ENCODE measurements around the gene MREG.
A peak's percentile ranks its signal among the peaks of the same experiment; 100 is the strongest.
"Not testable (repeated sequence)": the region's sequence is repeated elsewhere in the genome, so short reads cannot be mapped to it uniquely, and the experiment has no call there.

Gene MREG

DNA sequence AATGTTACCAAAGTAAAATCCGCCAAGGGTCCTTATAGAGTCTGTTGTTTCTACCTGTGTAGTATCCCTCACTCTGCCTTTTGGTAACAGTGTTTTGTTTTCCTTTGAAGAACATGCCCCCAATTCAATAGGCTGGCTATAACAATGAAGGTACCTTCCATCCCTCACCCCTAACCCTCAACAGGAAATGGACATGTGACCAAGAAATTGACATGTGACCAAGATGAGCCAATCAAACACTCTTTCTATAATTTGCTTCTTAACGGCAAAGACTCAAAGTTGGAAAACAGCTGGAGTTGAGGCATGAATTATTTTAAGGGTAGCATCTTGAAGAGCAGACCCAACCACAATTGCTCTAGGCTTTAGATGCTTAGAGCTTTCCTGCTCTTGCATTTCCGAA is 5.4 kb upstream of the MREG start:
- DNase-seq = no peak

DNA sequence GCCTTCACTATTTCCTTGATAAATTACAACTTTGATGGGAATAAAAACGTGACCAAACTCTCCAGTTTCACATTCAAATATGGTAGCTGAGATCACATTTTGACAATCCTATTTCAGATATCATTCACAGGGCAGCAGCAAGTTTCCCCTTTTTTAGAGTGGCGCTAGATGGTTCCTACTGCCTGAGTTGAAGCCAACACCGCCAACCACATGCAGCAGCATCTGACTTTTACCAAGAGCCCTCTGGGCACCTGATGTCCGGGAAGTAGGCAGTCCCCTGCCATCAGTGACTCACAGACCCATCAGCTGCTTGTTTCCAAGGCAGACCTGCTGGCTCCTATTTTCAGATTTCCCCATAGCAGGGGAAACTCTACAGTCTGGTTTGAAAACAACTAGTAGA is 4.0 kb upstream of the MREG start:
- DNase-seq = no peak

DNA sequence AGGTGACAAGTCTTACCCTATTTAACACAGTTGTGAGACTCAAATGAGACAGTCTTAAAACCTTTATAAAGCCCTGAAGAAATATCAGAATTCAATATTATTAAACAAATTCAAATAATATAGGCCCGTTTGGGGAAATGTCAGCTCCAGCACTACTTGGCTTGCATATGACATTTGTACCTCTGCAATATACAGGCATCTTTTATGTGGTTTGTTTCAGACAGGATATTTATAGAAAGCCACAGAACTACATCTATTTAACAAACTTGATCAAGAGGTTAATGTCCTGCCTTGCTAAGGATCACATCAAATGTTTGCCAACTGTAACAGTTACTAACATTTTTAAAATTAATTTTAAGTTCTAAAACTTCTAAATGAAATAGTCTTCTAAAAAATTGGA is 3.2 kb upstream of the MREG start:
- no peak for DNase-seq

GRCh38 chr2:216015722-216016464 is 2.5 kb upstream of the MREG start:
- DNase-seq = no peak

DNA sequence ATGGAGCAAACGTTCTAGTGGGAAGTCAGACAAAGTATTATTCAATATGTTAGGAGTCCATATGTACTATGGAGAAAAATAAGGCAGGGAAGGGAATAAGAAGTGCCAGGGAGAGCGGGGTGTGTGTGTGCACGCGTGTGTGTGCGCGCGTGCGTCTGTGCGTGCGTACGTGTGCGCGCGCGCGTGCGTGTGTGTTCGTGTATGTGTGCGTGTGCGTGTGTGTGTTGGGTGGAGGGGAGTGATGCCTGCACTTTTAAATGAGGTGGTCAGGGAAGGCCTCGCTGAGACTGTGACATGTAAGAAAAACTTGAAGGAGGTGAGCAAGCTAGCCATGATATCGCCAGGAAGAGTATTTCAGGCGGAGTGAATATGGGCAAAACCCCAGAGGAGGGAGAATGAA is 1.6 kb upstream of the MREG start:
- DNase-seq = no peak

DNA sequence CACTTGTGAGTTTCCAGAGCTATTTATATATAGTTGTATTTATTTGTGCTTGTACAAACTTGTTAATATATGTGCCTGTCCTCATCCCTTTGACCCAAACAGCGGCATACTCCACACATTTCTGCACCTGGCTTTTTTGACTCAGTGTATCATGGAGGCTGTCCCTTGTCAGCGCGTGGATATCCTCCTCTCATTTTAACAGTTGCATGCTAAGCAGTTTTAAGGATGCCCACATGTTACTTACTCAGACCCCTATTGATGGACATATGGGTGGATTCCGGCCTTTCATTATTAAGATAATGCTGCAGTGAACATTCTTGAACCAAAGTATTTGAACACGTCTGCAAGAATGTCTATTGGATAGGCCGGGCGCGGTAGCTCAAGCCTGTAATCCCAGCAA is 655 bp upstream of the MREG start:
- DNase-seq = peak in 1 of 2 experiments; percentile 0

GRCh38 chr2:216012830-216013079 is 596 bp downstream of the MREG start:
- DNase-seq = no peak

GRCh38 chr2:216012133-216012829 is 1.1 kb downstream of the MREG start:
- peak in 1 of 2 experiments; percentile 5 for DNase-seq

DNA sequence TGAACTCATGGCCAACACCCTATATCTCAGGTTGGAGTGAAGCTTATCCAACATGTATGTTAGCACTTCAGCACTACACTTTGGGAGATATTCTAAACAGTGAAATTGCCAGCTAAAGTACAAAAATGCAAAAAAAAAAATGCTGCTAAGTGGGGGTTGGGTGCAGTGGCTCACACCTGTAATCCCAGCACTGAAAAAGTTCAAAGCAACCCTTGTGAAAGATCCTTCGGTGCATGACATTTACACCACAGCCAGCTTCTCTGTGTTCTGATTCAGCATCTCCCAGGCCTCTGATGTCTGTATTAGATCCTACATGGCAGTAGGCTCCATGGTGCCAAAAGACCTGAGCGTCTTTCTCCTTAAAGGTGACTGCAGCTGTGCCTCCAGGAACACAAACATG is 4.1 kb downstream of the MREG start:
- not testable (repeated sequence) for DNase-seq

DNA sequence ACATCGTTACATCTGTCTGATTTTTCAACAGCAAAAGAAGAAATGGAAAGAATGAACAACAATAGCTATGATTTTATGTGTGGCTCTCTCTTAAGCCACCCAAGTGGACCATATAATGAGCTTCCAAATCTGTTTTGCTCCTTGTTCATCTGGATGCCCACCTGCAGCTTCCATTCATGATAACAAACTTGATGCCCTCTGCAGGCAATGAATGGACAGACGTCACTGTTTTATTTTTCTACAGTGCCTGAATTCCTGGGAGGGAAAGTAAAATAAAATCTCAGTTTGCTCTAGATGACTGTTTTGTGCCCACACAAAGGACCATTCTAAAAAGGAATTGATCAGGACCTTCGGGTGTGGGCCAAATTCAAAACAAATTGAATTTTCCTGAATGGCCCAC is 5.0 kb downstream of the MREG start:
- DNase-seq = no peak

DNA sequence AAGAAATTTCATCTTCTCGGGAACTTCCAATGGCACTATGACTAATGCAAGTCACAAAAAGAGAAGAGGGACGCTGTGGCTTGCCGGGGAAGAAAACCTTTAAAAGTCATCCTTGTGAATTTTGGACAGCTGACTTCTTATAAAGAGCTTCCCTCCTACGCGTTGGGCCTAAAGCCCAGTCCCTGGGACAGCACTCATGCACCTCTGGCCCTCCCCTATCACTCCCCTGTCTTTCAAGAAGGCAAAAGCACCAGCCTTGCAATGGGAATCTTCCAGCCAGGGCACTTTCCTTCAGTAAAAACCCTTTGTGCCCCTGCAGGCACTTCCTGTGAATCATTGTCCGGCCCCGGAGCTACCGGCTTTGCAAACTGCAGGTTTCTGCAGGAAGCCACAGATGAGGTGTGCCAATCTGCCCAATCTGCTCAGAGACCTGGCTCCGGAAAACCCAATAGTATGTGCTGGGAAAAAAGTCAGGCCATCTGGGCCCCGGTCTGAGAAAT is 7.1 kb downstream of the MREG start:
- DNase-seq = no peak

DNA sequence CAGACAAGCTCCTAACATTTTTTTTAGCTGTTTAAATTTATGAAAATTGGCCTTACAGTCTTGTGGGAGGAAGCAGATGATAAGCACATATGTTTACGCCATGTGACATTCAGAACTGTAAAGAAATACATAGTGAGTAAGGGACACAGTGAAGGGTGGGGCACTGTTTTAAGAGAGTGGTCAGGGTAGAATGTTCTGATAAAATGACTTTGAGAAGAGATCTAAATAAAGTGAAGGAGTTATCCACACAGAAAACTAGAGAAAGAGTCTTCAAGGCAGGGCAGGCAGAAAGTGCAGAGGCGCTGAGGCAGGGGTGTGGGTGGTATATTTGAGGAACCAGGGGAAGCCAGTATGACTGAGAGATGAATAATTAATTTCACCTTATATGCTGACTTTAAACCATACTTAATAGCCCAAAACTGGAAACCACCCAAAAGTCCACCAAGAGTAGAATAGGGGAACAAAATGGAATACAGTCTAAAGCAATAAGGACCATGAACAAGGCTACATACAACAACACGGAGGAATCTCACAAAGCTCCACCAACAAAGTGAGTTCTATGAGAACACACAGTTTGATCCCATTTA is 8.6 kb downstream of the MREG start:
- DNase-seq = no peak

DNA sequence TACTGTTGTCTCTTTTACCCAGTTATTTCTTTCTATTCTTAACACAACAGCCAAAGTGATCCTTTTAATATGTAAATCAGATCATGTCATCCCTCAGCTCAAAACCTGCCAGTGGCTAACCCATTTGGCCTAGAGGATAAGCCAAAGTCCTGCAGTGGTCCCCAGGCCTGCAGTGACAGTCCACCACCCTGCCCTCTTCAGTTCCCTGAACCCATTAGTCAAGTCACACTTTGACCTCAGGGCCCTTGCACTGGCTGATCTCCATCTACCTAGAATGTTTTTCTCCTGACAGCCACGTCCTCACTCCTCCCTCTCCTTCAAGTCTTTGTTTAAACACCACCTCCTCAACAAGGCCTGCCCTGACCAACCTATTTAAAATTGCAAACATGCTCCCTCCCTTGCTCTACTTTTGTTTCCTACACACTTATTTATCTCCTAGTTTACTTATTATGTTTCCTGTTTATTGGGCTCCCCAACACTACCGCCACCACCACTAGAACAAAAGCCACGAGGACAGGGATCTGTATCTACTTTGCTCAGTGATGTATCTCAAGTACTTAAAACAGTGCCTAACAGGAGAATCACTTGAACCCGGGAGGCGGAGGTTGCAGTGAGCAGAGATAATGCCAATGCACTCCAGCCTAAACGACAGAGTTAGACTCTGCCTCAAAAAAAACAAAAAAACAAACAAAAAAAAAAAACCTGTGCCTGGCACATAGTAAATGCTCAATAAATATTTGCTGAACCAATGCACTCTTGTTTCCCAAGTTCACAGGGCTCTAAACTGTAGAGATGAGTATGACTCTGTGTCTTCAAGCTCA is 9.3 kb downstream of the MREG start:
- DNase-seq = no peak

DNA sequence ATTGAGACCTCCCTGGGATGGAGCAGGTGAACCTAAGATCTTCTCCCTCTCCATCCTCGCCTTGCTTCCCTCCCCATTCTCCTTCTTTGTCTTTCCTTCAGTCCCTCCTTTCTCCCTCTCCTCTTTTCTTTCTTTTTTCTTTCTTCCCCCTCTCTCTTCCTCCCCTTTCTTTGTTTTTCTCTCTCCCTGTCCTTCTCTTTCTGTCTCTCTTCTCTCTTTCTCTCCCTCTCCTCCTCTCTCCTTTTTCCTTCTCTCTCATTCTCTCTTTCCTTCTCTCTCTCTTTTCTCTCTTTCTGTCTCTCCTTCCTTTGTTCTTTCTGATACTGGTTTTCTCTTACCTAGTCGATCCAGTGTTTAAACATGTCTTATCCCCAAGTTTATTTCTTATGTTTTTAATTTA is 10.7 kb downstream of the MREG start:
- no peak for DNase-seq

- no peak for DNase-seq
Measured at GRCh38 chr2:216002101-216002678, 11.2 kb downstream of the MREG start.

DNA sequence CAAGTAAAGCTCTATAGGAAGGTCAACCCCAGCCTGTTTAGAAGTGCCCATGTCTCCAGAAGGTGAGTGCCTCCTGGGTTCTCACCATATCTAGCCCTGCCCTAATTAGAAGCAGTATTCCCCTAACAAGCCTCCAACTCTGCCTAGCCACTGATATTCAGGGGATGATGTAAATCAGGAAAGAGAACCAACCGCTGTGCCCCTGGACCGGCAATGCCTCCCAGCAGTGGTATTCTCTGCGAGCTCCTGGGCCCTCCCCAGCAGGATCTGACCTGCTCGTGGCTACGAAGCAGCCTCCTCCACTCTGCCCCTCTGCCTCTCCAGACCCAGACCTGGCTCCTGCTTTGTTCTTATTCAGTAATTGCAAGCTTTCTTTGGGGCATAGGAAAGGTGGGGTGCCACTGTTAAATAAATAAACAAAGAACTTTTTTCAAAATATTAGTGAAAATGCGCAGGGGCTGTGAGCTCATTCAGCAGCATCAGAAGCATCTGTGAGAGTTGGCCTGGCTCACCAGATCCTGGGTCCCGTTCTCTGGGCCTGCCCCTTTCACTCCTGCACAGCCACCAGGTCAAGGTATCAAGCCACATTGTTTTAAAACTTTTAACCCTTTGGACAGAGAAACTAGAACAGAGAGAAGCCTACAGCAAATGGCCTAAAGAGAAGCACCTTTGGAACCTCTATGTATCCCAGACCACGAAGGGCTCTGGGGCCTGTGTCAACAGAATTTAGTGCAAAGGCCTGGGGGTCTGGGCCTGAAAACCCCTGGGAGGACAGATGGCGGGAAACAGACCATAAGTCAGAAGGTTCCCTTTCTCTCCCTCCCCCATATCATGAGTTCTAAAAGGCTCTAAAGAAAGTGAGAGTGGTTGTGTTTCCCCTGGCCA is 11.9 kb downstream of the MREG start:
- DNase-seq = no peak

- no peak for DNase-seq
Measured at GRCh38 chr2:215998636-215999035, 14.7 kb downstream of the MREG start.

- DNase-seq = no peak
Measured at GRCh38 chr2:215997219-215997618, 16.1 kb downstream of the MREG start.

GRCh38 chr2:215994911-215995310 is 18.4 kb downstream of the MREG start:
- DNase-seq = no peak

- not testable (repeated sequence) for DNase-seq
Measured at GRCh38 chr2:215988556-215989207, 24.7 kb downstream of the MREG start.

GRCh38 chr2:215985257-215985656 is 28.1 kb downstream of the MREG start:
- DNase-seq = no peak

- DNase-seq = no peak
Measured at GRCh38 chr2:215984661-215985060, 28.7 kb downstream of the MREG start.
